CD14-positive monocyte (primary cell): ENCODE measurements around the gene NSG2. TPM values are rescaled to one million over a fixed set of nuclear protein-coding genes. Genes with fewer than 3 reads are reported as not detected.

Experiments
- DNase-seq, 3 donors: peaks; one replicate each; pipeline ENCODE4 v3.0.0-alpha.2; 2011 to 2022
- H2AFZ ChIP-seq: 2 replicates; pipeline ENCODE4 v1.6.0; 2012; ENCODE audit warnings: mild to moderate bottlenecking, low read depth, low read length, inconsistent platforms; ENCODE audit not compliant: insufficient read depth, poor library complexity, severe bottlenecking
- H3K27ac ChIP-seq, 2 donors: 1 replicate in 1 of 2; 2 replicates in 1 of 2; pipeline ENCODE4 v1.5.1; 2012 to 2013; ENCODE audit warnings: low read length in 2 of 2, control low read depth in 1 of 2, inconsistent platforms in 1 of 2, low read depth in 1 of 2, mild to moderate bottlenecking in 1 of 2
- H3K27me3 ChIP-seq, 2 donors: one replicate each; pipeline versions ENCODE4 v1.6.0 to v1.6.1; 2011 to 2013; ENCODE audit warnings: low read length in 2 of 2; ENCODE audit not compliant: control insufficient read depth in 2 of 2, insufficient read depth in 2 of 2
- H3K36me3 ChIP-seq, 2 donors: replicated peaks in 1 of 2; 1 replicate in 1 of 2; 2 replicates in 1 of 2; pipeline versions ENCODE4 v1.5.1 to v1.6.1; 2012 to 2013; ENCODE audit warnings: low read length in 2 of 2, control low read depth in 1 of 2, inconsistent platforms in 1 of 2, mild to moderate bottlenecking in 1 of 2; ENCODE audit not compliant: insufficient read depth in 2 of 2, control insufficient read depth in 1 of 2
- H3K4me1 ChIP-seq, 2 donors: 1 replicate in 1 of 2; 2 replicates in 1 of 2; pipeline versions ENCODE4 v1.5.1 to v1.6.1; 2012 to 2013; ENCODE audit warnings: low read length in 2 of 2, control low read depth in 1 of 2, inconsistent platforms in 1 of 2, mild to moderate bottlenecking in 1 of 2, moderate library complexity in 1 of 2; ENCODE audit not compliant: insufficient read depth in 2 of 2, control insufficient read depth in 1 of 2
- H3K4me2 ChIP-seq: replicated peaks from 2 replicates; pipeline ENCODE3; 2012; ENCODE audit warnings: low read length, moderate library complexity, mild to moderate bottlenecking; ENCODE audit not compliant: poor library complexity, severe bottlenecking; ENCODE audit errors: extremely low read depth
- H3K4me3 ChIP-seq, 3 experiments: fragments of 200-600 bp in 1 of 3; sonication (generic) in 1 of 3; replicated peaks in 1 of 3; 1 replicate in 2 of 3; 2 replicates in 1 of 3; pipeline ENCODE4 v1.5.1; 2011 to 2013; ENCODE audit warnings: low read length in 3 of 3, mild to moderate bottlenecking in 3 of 3, control low read depth in 2 of 3, low read depth in 2 of 3, inconsistent platforms in 1 of 3, moderate library complexity in 1 of 3
- H3K79me2 ChIP-seq: 2 replicates; pipeline ENCODE4 v1.6.0; 2012; ENCODE audit warnings: mild to moderate bottlenecking, control low read depth, inconsistent platforms, low read length, moderate library complexity; ENCODE audit not compliant: insufficient read depth
- H3K9ac ChIP-seq: 2 replicates; pipeline ENCODE4 v1.6.0; 2017; ENCODE audit warnings: low read length, mild to moderate bottlenecking; ENCODE audit not compliant: insufficient read depth, poor library complexity, severe bottlenecking
- H3K9me3 ChIP-seq, 2 donors: replicated peaks in 1 of 2; 1 replicate in 1 of 2; 2 replicates in 1 of 2; pipeline versions ENCODE4 v1.5.1 to v1.6.1; 2012 to 2013; ENCODE audit warnings: low read length in 2 of 2, control low read depth in 1 of 2; ENCODE audit not compliant: control insufficient read depth in 1 of 2, insufficient read depth in 1 of 2
- H4K20me1 ChIP-seq: 2 replicates; pipeline ENCODE4 v1.6.0; 2012; ENCODE audit warnings: mild to moderate bottlenecking, low read length, control low read depth, moderate library complexity; ENCODE audit not compliant: insufficient read depth
- H3K27ac Mint-ChIP-seq, 7 donors: one replicate each; pipeline ENCODE4 v1.8.0; 2020; ENCODE audit warnings: mild to moderate bottlenecking in 7 of 7, mixed read lengths in 7 of 7, moderate library complexity in 6 of 7, inconsistent platforms in 2 of 7
- H3K27me3 Mint-ChIP-seq, 3 donors: one replicate each; pipeline ENCODE4 v1.8.0; 2021 to 2022; ENCODE audit warnings: low read depth in 3 of 3, mild to moderate bottlenecking in 3 of 3, mixed read lengths in 3 of 3, moderate library complexity in 3 of 3, inconsistent platforms in 1 of 3
- H3K36me3 Mint-ChIP-seq, 2 donors: one replicate each; pipeline ENCODE4 v1.8.0; 2020; ENCODE audit warnings: mixed read lengths in 2 of 2, inconsistent platforms in 1 of 2, mild to moderate bottlenecking in 1 of 2
- H3K4me1 Mint-ChIP-seq: one replicate; pipeline ENCODE4 v1.8.0; 2020; ENCODE audit warnings: mild to moderate bottlenecking, mixed read lengths
- H3K4me3 Mint-ChIP-seq, 2 donors: one replicate each; pipeline ENCODE4 v1.8.0; 2020; ENCODE audit warnings: mild to moderate bottlenecking in 2 of 2, mixed read lengths in 2 of 2, moderate library complexity in 1 of 2
- H3K9me3 Mint-ChIP-seq, 7 donors: one replicate each; pipeline ENCODE4 v1.8.0; 2020 to 2022; ENCODE audit warnings: mixed read lengths in 7 of 7, mild to moderate bottlenecking in 6 of 7, moderate library complexity in 6 of 7, inconsistent platforms in 2 of 7
- CTCF ChIP-seq: fragments of 200-600 bp; IDR thresholded peaks from one replicate; pipeline ENCODE4 v1.8.0; 2022; ENCODE audit warnings: antibody characterized with exemption, mild to moderate bottlenecking
- WGBS: methylation state at CpG from one replicate; pipeline ENCODE4 v1.1.5; 2013; ENCODE audit warnings: missing lambda C conversion rate; ENCODE audit not compliant: insufficient coverage; 5-methylcytosine and 5-hydroxymethylcytosine counted together
- intact Hi-C, 2 donors: fragments of 100-400 bp; cut with micrococcal nuclease; formaldehyde crosslinking; loops; one replicate each; pipeline versions ENCODE4 v1.15.0 to v1.15.1; 2023
- polyA plus RNA-seq, 3 donors: library from polyadenylated mRNA; depleted of rRNA in 1 of 3; unstranded in 2 of 3; stranded (reverse) in 1 of 3; fragments of 300-500 nt in 2 of 3; fragments of >200 nt in 1 of 3; fragmentation: Illumina TruSeq in 2 of 3; gene quantifications; 1 replicate in 2 of 3; 2 replicates in 1 of 3; pipeline ENCODE4 v1.2.3, GENCODE V29; 2012 to 2021

NSG2 gene
- polyA plus RNA-seq, 3 donors: not detected

GRCh38 chr5:173998531-173998930, 47.0 kb upstream of the NSG2 start:
- H3K36me3 Mint-ChIP-seq: no peaks in the 10 kb centered on the region

GRCh38 chr5:174000076-174000475, 45.4 kb upstream of the NSG2 start:
- no CpG with 5 or more reads among the region's 4 CpGs for WGBS

More at GRCh38 chr5:173998531-173998930, 47.0 kb upstream of the NSG2 start:
- peaks cover 0 to 2% (median 0%) of the 10 kb centered on the region in 7 donors for H3K9me3 Mint-ChIP-seq
- intact Hi-C loops: no loop called here
- H3K27ac ChIP-seq: no peak overlapping the region
- H4K20me1 ChIP-seq: no peaks in the 10 kb centered on the region
- no peak overlapping the region for H3K4me3 Mint-ChIP-seq
- H3K27ac Mint-ChIP-seq: no peak overlapping the region
- TF ChIP-seq CTCF: no peak
- H3K9ac ChIP-seq: no peak overlapping the region
- no peak overlapping the region for H3K4me3 ChIP-seq
- DNase-seq: no peak
- H3K27me3 Mint-ChIP-seq: peaks cover 29 to 33% (median 30%) of the 10 kb centered on the region in 3 donors
- no peaks in the 10 kb centered on the region for H3K79me2 ChIP-seq
- no peaks in the 10 kb centered on the region for H3K4me1 Mint-ChIP-seq
- no peak overlapping the region for H2AFZ ChIP-seq
- H3K4me1 ChIP-seq: no peaks in the 10 kb centered on the region
- H3K9me3 ChIP-seq: no peaks in the 10 kb centered on the region
- 100% methylated on average over 1 of the region's 4 CpGs for WGBS
- no peaks in the 10 kb centered on the region for H3K36me3 ChIP-seq
- peaks cover 14 to 40% of the 10 kb centered on the region in 2 donors for H3K27me3 ChIP-seq
- no peak overlapping the region for H3K4me2 ChIP-seq

More at GRCh38 chr5:174000076-174000475, 45.4 kb upstream of the NSG2 start:
- H3K4me1 ChIP-seq: no peaks in the 10 kb centered on the region
- H3K4me2 ChIP-seq: no peak overlapping the region
- H3K9me3 ChIP-seq: no peaks in the 10 kb centered on the region
- no peaks in the 10 kb centered on the region for H3K79me2 ChIP-seq
- no peak overlapping the region for H3K4me3 ChIP-seq
- no peaks in the 10 kb centered on the region for H3K36me3 ChIP-seq
- no peak for DNase-seq
- H3K27me3 ChIP-seq: peaks cover 12 to 44% of the 10 kb centered on the region in 2 donors
- H4K20me1 ChIP-seq: no peaks in the 10 kb centered on the region
- H3K9ac ChIP-seq: no peak overlapping the region
- Mint-ChIP-seq H3K4me1 (no peaks in the 10 kb centered on the region), H3K27ac (no peak overlapping the region), H3K27me3 (peaks cover 27 to 35% (median 29%) of the 10 kb centered on the region in 3 donors), H3K9me3 (peaks cover 0 to 2% (median 0%) of the 10 kb centered on the region in 7 donors), H3K36me3 (no peaks in the 10 kb centered on the region), H3K4me3 (no peak overlapping the region)
- H2AFZ ChIP-seq: no peak overlapping the region
- no peak overlapping the region for H3K27ac ChIP-seq
- intact Hi-C loops: no loop called here
- no peak for TF ChIP-seq CTCF
